K562 (cell line): Measurements from ENCODE around the gene DPH2. TPM values are rescaled to one million over a fixed set of nuclear protein-coding genes. Genes with fewer than 3 reads are reported as not detected.

Experiments used
- ATAC-seq: fragments of 200-7000 bp; cut with Tn5 transposase; 3 replicates; pipeline ENCODE4 v1.9.1; 2020; ENCODE audit warnings: moderate library complexity
- BruUV-seq: library from RNA; stranded (reverse); fragments of 400-500 nt; replicated peaks from 2 replicates; lab custom pipeline; 2021; lab: Mats Ljungman, UMichigan
- CTCF ChIA-PET: fragments of 300-600 bp; formaldehyde crosslinking; extraction: SDS; loops from one replicate; lab custom pipeline; 2021; ENCODE audit warnings: low intra/inter-chr PET ratio; lab: Yijun Ruan, JAX
- POLR2A ChIA-PET: fragments of 300-600, 350-650 bp; sonication (Branson Sonifier 250); formaldehyde crosslinking; extraction: SDS; loops from one replicate; lab custom pipeline; 2021; ENCODE audit warnings: antibody characterized with exemption, inconsistent platforms; lab: Yijun Ruan, JAX
- DNase-seq, 4 experiments: peaks; one replicate each; pipeline versions ENCODE4 v3.0.0 to v3.0.0-alpha.2; 2011 to 2018; ENCODE audit warnings: low spot score in 3 of 4, mixed read lengths in 3 of 4; ENCODE audit errors: extremely low read depth in 1 of 4
- FAIRE-seq: peaks from 2 replicates; lab custom pipeline; 2011; peaks lifted over from hg19 to GRCh38; lab: Jason Lieb, UNC
- H2AFZ ChIP-seq: 2 replicates; pipeline ENCODE4 v1.6.0; 2011; ENCODE audit warnings: low read depth, low read length, control low read depth, inconsistent platforms
- H3K27ac ChIP-seq: fragments of 200-600 bp; 3 replicates; pipeline ENCODE4 v1.8.0; 2011; ENCODE audit warnings: low read depth, mild to moderate bottlenecking, control low read depth, inconsistent platforms, low read length, moderate library complexity, mixed read lengths; ENCODE audit errors: extremely low read depth
- H3K27me3 ChIP-seq, 2 experiments: fragments of 300-600 bp in 1 of 2; 2 replicates in 1 of 2; 3 replicates in 1 of 2; pipeline versions ENCODE4 v1.6.0 to v1.8.0; 2011; ENCODE audit warnings: inconsistent platforms in 2 of 2, low read length in 2 of 2, mild to moderate bottlenecking in 1 of 2, mixed read lengths in 1 of 2, moderate library complexity in 1 of 2; ENCODE audit not compliant: control insufficient read depth in 2 of 2, insufficient read depth in 2 of 2
- H3K36me3 ChIP-seq: fragments of 300-600 bp; 3 replicates; pipeline ENCODE4 v1.8.0; 2011; ENCODE audit warnings: mild to moderate bottlenecking, low read length, inconsistent platforms; ENCODE audit not compliant: control insufficient read depth, insufficient read depth
- H3K4me1 ChIP-seq, 2 experiments: fragments of 200-600 bp in 1 of 2; replicated peaks in 1 of 2; 2 replicates in 1 of 2; 3 replicates in 1 of 2; pipeline versions ENCODE4 v1.5.1 to v1.8.0; 2011; ENCODE audit warnings: inconsistent platforms in 2 of 2, low read length in 2 of 2, mild to moderate bottlenecking in 1 of 2, mixed read lengths in 1 of 2, moderate library complexity in 1 of 2; ENCODE audit not compliant: control insufficient read depth in 2 of 2, insufficient read depth in 2 of 2
- H3K4me2 ChIP-seq: 2 replicates; pipeline ENCODE4 v1.6.1; 2011; ENCODE audit warnings: low read length, control low read depth, inconsistent platforms, mixed read lengths; ENCODE audit not compliant: insufficient read depth
- H3K4me3 ChIP-seq: fragments of 200-600 bp; sonication (generic), shearing (Covaris generic); 2 replicates; pipeline ENCODE4 v1.5.1; 2016; ENCODE audit warnings: control low read depth, inconsistent platforms
- H3K79me2 ChIP-seq: fragments of 200-600 bp; 3 replicates; pipeline ENCODE4 v1.8.0; 2011; ENCODE audit warnings: low read length, inconsistent platforms; ENCODE audit not compliant: control insufficient read depth, insufficient read depth
- H3K9ac ChIP-seq, 2 experiments: 2 replicates each; pipeline versions ENCODE4 v1.6.0 to v1.6.1; 2011; ENCODE audit warnings: low read depth in 2 of 2, low read length in 2 of 2, control low read depth in 1 of 2, inconsistent platforms in 1 of 2, mild to moderate bottlenecking in 1 of 2, mixed read lengths in 1 of 2; ENCODE audit not compliant: insufficient read depth in 1 of 2
- H3K9me1 ChIP-seq: one replicate; pipeline ENCODE4 v1.6.0; 2011; ENCODE audit warnings: inconsistent platforms, mild to moderate bottlenecking, low read length, moderate library complexity; ENCODE audit not compliant: control insufficient read depth, insufficient read depth
- H3K9me3 ChIP-seq: replicated peaks from 2 replicates; pipeline ENCODE4 v1.5.1; 2011; ENCODE audit warnings: low read depth, low read length, inconsistent platforms; ENCODE audit not compliant: control insufficient read depth, insufficient read depth
- H4K20me1 ChIP-seq: replicated peaks from 2 replicates; pipeline ENCODE4 v1.6.1; 2011; ENCODE audit warnings: low read length, inconsistent platforms, mixed read lengths; ENCODE audit not compliant: control insufficient read depth, insufficient read depth
- ATF1 ChIP-seq, 2 experiments: fragments of 450-650 bp in 1 of 2; IDR thresholded peaks; 2 replicates each; pipeline ENCODE4 v1.6.1; 2016; ENCODE audit warnings: missing compliant biosample characterization in 1 of 2, missing genetic modification characterization in 1 of 2
- ATF7 ChIP-seq: fragments of 450-650 bp; IDR thresholded peaks from 2 replicates; pipeline ENCODE4 v1.7.1; 2014; ENCODE audit warnings: mild to moderate bottlenecking, moderate library complexity
- BRF1 ChIP-seq: IDR thresholded peaks from 3 replicates; pipeline ENCODE4 v1.6.1; 2011; ENCODE audit warnings: borderline replicate concordance, mild to moderate bottlenecking; ENCODE audit not compliant: insufficient read length; ENCODE audit errors: extremely low read depth
- HDAC2 ChIP-seq: fragments of 450-650 bp; IDR thresholded peaks from 2 replicates; pipeline ENCODE4 v1.6.1; 2016; ENCODE audit warnings: mild to moderate bottlenecking
- HNRNPH1 ChIP-seq: fragments of 200-400 bp; formaldehyde crosslinking; optimal IDR thresholded peaks from 2 replicates; pipeline ENCODE3; 2017; ENCODE audit warnings: low read depth, mild to moderate bottlenecking, low read length, moderate library complexity
- KAT7 ChIP-seq: sonication (generic); formaldehyde crosslinking; IDR thresholded peaks from 2 replicates; pipeline ENCODE4 v1.8.0; 2022; ENCODE audit warnings: missing genetic modification reagents, mild to moderate bottlenecking, borderline replicate concordance
- SMAD4 ChIP-seq: fragments of 250-450 bp; sonication (Bioruptor Pico); conservative IDR thresholded peaks from 2 replicates; pipeline ENCODE4 v1.8.0; 2021; ENCODE audit warnings: inconsistent platforms, mild to moderate bottlenecking, moderate library complexity
- SRSF1 ChIP-seq: fragments of 200-400 bp; formaldehyde crosslinking; IDR thresholded peaks from 2 replicates; pipeline ENCODE4 v1.6.1; 2017; ENCODE audit warnings: mild to moderate bottlenecking, low read depth, low read length, moderate library complexity
- TEAD1 ChIP-seq, 2 experiments: fragments of 450-650 bp in 1 of 2; sonication (generic) in 1 of 2; formaldehyde crosslinking; IDR thresholded peaks; 2 replicates each; pipeline versions ENCODE4 v1.4.0 to v1.8.0; 2020 to 2022; ENCODE audit warnings: mild to moderate bottlenecking in 2 of 2, missing genetic modification reagents in 1 of 2
- ZBTB7A ChIP-seq: IDR thresholded peaks from 2 replicates; pipeline ENCODE4 v1.6.1; 2011; ENCODE audit warnings: low read depth, mild to moderate bottlenecking, low read length, moderate library complexity, borderline replicate concordance; ENCODE audit not compliant: control insufficient read depth
- ZNF3 ChIP-seq: fragments of 250-450 bp; sonication (Bioruptor Pico); IDR thresholded peaks from 2 replicates; pipeline ENCODE4 v1.5.0; 2021; ENCODE audit warnings: mild to moderate bottlenecking, moderate library complexity
- WGBS: fragments of 100-300 bp; shearing (Covaris generic); methylation state at CpG from one replicate; pipeline ENCODE4 v1.1.6; 2016; ENCODE audit warnings: low coverage, mixed read lengths; ENCODE audit not compliant: insufficient coverage; ENCODE audit errors: missing lambda C conversion rate; 5-methylcytosine and 5-hydroxymethylcytosine counted together
- in situ Hi-C: fragments of 300-500 bp; cut with MboI; formaldehyde crosslinking; loops from 4 replicates; pipeline ENCODE4 v1.15.0; 2018; ENCODE audit warnings: inconsistent platforms, mixed read lengths
- intact Hi-C: fragments of 100-400 bp; cut with micrococcal nuclease; formaldehyde crosslinking; loops from 2 replicates; pipeline ENCODE4 v1.14.2; 2022
- polyA plus RNA-seq, 8 experiments: library from polyadenylated mRNA; depleted of rRNA in 4 of 8; stranded (reverse) in 5 of 8; unstranded in 3 of 8; fragments of >200 nt; fragmentation: Nextera tagmentation in 2 of 8; fragmentation: Illumina TruSeq in 1 of 8; extraction: Ambion mirVana in 2 of 8; extraction: Trizol in 1 of 8; gene quantifications; 2 replicates each; pipeline versions ENCODE4 v1.2.1 to v1.2.3, GENCODE V29; 2011 to 2014; ENCODE audit warnings: inconsistent platforms in 1 of 8, missing spikeins in 1 of 8
- total RNA-seq, 7 experiments: library from RNA; depleted of rRNA in 6 of 7; stranded (reverse); fragments of >200 nt in 6 of 7; fragmentation: Illumina TruSeq in 2 of 7; extraction: Trizol in 2 of 7; gene quantifications; 2 replicates each; pipeline versions ENCODE4 v1.2.1 to v1.2.3, GENCODE V29; 2011 to 2021; ENCODE audit warnings: low replicate concordance in 1 of 7
- TF ChIP-seq, protein P1 (sequence below), 2 experiments: fragments of 450-650 bp; conservative IDR thresholded peaks; 2 replicates each; pipeline ENCODE4 v1.6.1; 2017; ENCODE audit warnings: mild to moderate bottlenecking in 2 of 2, moderate library complexity in 2 of 2
- TF ChIP-seq, protein P2 (sequence below): sonication (generic); formaldehyde crosslinking; IDR thresholded peaks from 2 replicates; pipeline ENCODE4 v1.8.1; 2023; ENCODE audit warnings: mild to moderate bottlenecking, missing genetic modification reagents
- TF ChIP-seq, protein P3 (sequence below): fragments of 200-800 bp; sonication (Bioruptor generic); IDR thresholded peaks from 2 replicates; pipeline ENCODE4 v1.6.1; 2017; ENCODE audit warnings: missing genetic modification characterization, missing compliant biosample characterization

Gene DPH2
- total and polyA plus RNA-seq, 9 of the 15 experiments (the other 6 are each of a cell fraction or from before 2014, with no cell fraction given), result 17.9 to 94.1 (median 68.1) TPM

DNA sequence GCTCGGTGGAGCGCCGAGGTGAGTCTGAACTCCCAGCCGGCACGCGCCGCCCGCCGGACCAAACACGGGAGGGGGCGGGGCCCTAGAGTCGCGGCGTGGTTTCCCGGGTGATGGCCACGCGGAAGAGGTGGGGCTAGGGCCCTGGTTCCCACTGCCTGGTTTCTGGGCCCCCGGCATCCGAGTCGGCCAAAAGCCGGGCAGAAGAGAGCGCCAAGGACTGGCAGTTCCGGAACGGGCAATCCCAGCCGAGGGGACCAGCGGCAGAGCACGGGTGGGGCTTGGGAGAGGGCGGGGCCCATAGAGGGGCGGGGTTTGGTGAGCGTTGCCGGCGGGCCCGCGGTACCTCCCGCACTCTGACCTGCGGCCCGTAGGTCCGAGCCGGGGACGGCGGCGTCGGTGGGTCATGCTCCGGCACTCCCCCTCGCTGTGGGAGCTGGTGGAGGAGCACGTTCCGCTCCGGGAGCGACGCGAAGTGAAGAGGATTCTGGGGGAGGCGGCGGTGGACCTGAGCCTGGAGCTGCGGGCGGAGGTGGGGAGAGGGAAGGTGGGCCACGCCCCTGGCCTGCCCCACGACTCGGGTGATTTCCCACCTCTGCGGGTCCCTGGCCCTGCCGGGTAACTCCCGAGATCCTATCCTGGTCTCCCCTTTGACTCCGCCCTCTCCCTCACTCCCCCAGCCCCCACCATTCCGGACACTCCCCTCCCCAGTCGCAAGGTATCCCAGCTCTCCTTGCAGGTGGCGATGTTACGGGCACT is 21.8 kb downstream of the DPH2 start, which contains the start of gene CCDC24:
TSS of gene CCDC24 (plus strand) at position 124 of the 756 bp plus-strand sequence. CDS start at position 404, 280 bp downstream.
- peaks cover 15 to 44% of the 10 kb centered on the region in 2 experiments; a peak in 4 of 5 replicates for H3K4me1 ChIP-seq
- CTCF ChIA-PET, result interaction anchor here (0.8 kb wide), 1 partner anchor 763 kb away, joined by 4 read pairs; no protein-coding TSS in a partner anchor
- no peaks in the 10 kb centered on the region for H3K79me2 ChIP-seq
- peak within 1 kb of the TSS; percentile 65 to 95 for H3K9ac ChIP-seq
- H4K20me1 ChIP-seq, result no peaks in the 10 kb centered on the region
- peak within 1 kb of the TSS; percentile 51 for H3K27ac ChIP-seq
- peak within 1 kb of the TSS; percentile 74 for H3K4me3 ChIP-seq
- no peaks in the 10 kb centered on the region for H3K27me3 ChIP-seq
- H3K9me3 ChIP-seq, result no peaks in the 10 kb centered on the region
- in situ Hi-C loops, result no loop called here
- H3K36me3 ChIP-seq, result peaks cover 8% of the 10 kb centered on the region; the same call in 1 of the 3 replicates
- 3% methylated on average over 51 of the region's 66 CpGs for WGBS
- FAIRE-seq, result no peak
- POLR2A ChIA-PET, result interaction anchor here (0.5 to 1.9 kb wide), 12 partner anchors 14 to 583 kb away, joined by 3 to 6 read pairs (median 3); partner anchors contain the start of genes ATP6V0B and ERI3
- peak; percentile 89 to 94 (median 92) for DNase-seq
- peak within 1 kb of the TSS; percentile 81 for H3K4me2 ChIP-seq
- BruUV-seq, result no TSS peak
- ATAC-seq, result peak; percentile 81
- no peaks in the 10 kb centered on the region for H3K9me1 ChIP-seq
- intact Hi-C loops, result loop anchor here (2.0 to 10.0 kb wide), 3 partner anchors 17 to 303 kb away; partner anchors contain the start of gene ATP6V0B
- H2AFZ ChIP-seq, result peak within 1 kb of the TSS; percentile 96
- peak; percentile 87; the same call in 1 of the 2 replicates for TF ChIP-seq SRSF1
- TF ChIP-seq SMAD4 (CRISPR knock-in tag), result peak; percentile 45; the same call in 1 of the 2 replicates
- TF ChIP-seq BRF1, result no peak
- TF ChIP-seq ATF7, result peak; percentile 59; the same call in 1 of the 2 replicates
- TF ChIP-seq, protein P1, sequence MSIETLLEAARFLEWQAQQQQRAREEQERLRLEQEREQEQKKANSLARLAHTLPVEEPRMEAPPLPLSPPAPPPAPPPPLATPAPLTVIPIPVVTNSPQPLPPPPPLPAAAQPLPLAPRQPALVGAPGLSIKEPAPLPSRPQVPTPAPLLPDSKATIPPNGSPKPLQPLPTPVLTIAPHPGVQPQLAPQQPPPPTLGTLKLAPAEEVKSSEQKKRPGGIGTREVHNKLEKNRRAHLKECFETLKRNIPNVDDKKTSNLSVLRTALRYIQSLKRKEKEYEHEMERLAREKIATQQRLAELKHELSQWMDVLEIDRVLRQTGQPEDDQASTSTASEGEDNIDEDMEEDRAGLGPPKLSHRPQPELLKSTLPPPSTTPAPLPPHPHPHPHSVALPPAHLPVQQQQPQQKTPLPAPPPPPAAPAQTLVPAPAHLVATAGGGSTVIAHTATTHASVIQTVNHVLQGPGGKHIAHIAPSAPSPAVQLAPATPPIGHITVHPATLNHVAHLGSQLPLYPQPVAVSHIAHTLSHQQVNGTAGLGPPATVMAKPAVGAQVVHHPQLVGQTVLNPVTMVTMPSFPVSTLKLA (conservative IDR thresholded peaks at IDR 0.05), result peak; percentile 98 to 99
- no peak for TF ChIP-seq HNRNPH1
- TF ChIP-seq, protein P2, sequence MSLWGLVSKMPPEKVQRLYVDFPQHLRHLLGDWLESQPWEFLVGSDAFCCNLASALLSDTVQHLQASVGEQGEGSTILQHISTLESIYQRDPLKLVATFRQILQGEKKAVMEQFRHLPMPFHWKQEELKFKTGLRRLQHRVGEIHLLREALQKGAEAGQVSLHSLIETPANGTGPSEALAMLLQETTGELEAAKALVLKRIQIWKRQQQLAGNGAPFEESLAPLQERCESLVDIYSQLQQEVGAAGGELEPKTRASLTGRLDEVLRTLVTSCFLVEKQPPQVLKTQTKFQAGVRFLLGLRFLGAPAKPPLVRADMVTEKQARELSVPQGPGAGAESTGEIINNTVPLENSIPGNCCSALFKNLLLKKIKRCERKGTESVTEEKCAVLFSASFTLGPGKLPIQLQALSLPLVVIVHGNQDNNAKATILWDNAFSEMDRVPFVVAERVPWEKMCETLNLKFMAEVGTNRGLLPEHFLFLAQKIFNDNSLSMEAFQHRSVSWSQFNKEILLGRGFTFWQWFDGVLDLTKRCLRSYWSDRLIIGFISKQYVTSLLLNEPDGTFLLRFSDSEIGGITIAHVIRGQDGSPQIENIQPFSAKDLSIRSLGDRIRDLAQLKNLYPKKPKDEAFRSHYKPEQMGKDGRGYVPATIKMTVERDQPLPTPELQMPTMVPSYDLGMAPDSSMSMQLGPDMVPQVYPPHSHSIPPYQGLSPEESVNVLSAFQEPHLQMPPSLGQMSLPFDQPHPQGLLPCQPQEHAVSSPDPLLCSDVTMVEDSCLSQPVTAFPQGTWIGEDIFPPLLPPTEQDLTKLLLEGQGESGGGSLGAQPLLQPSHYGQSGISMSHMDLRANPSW, result no peak
- peak; percentile 44 to 58; a peak in 2 of 4 replicates for TF ChIP-seq TEAD1 (CRISPR knock-in tag; IDR thresholded peaks at IDR 0.05)
- TF ChIP-seq KAT7 (CRISPR knock-in tag), result peak; percentile 49; the same call in 1 of the 2 replicates
- TF ChIP-seq, protein P3, sequence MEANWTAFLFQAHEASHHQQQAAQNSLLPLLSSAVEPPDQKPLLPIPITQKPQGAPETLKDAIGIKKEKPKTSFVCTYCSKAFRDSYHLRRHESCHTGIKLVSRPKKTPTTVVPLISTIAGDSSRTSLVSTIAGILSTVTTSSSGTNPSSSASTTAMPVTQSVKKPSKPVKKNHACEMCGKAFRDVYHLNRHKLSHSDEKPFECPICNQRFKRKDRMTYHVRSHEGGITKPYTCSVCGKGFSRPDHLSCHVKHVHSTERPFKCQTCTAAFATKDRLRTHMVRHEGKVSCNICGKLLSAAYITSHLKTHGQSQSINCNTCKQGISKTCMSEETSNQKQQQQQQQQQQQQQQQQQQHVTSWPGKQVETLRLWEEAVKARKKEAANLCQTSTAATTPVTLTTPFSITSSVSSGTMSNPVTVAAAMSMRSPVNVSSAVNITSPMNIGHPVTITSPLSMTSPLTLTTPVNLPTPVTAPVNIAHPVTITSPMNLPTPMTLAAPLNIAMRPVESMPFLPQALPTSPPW (CRISPR knock-in tag), result peak; percentile 81
- TF ChIP-seq ZBTB7A, result peak; percentile 54; the same call in 1 of the 2 replicates
- TF ChIP-seq HDAC2, result peak; percentile 82; the same call in 1 of the 2 replicates
- no peak for TF ChIP-seq ZNF3 (CRISPR knock-in tag)
- TF ChIP-seq ATF1 (CRISPR knock-in tag; IDR thresholded peaks at IDR 0.05), result no peak
- TF ChIP-seq ATF1 (tag; IDR thresholded peaks at IDR 0.05), result peak; percentile 52
